Breast epithelium (tissue), 4 donors: ENCODE results near the gene NUP153. TPM values are rescaled to one million over a fixed set of nuclear protein-coding genes. Genes with fewer than 3 reads are reported as not detected.

Experiments
- DNase-seq, 2 donors: peaks; one replicate each; pipeline ENCODE4 v3.0.0-alpha.2; 2019; ENCODE audit warnings: low spot score in 2 of 2
- H3K27ac ChIP-seq, 2 donors: fragments of 200-600 bp; sonication (generic) in 1 of 2; one replicate each; pipeline ENCODE4 v1.5.1; 2016 to 2019; ENCODE audit warnings: mild to moderate bottlenecking in 1 of 2
- H3K27me3 ChIP-seq, 2 donors: fragments of 200-600 bp; sonication (generic) in 1 of 2; one replicate each; pipeline versions ENCODE4 v1.5.1 to v1.6.0; 2017 to 2019; ENCODE audit warnings: control low read depth in 1 of 2, mild to moderate bottlenecking in 1 of 2
- H3K36me3 ChIP-seq: fragments of 200-600 bp; one replicate; pipeline ENCODE4 v1.5.1; 2019
- H3K4me1 ChIP-seq, 2 donors: fragments of 200-600 bp; sonication (generic); one replicate each; pipeline ENCODE4 v1.5.1; 2016 to 2019; ENCODE audit warnings: control low read depth in 1 of 2
- H3K4me3 ChIP-seq, 3 donors: fragments of 200-600 bp; sonication (generic); 1 replicate in 2 of 3; 2 replicates in 1 of 3; pipeline ENCODE4 v1.5.1; 2016 to 2019; ENCODE audit warnings: mild to moderate bottlenecking in 3 of 3, moderate library complexity in 2 of 3
- H3K9me3 ChIP-seq, 2 donors: fragments of 200-600 bp; sonication (generic) in 1 of 2; one replicate each; pipeline ENCODE4 v1.5.1; 2016 to 2019; ENCODE audit warnings: control low read depth in 1 of 2
- CTCF ChIP-seq, 3 donors: fragments of 450-650 bp; IDR thresholded peaks; one replicate each; pipeline ENCODE4 v1.5.1; 2016 to 2017; ENCODE audit warnings: antibody characterized with exemption in 3 of 3, mild to moderate bottlenecking in 3 of 3, moderate library complexity in 3 of 3
- POLR2A ChIP-seq: fragments of 450-650 bp; IDR thresholded peaks from one replicate; pipeline ENCODE4 v1.6.1; 2016; ENCODE audit warnings: antibody characterized with exemption, mild to moderate bottlenecking, moderate library complexity
- POLR2AphosphoS5 ChIP-seq, 3 donors: sonication (generic); formaldehyde crosslinking; IDR thresholded peaks; one replicate each; pipeline ENCODE4 v1.6.1; 2017; ENCODE audit warnings: antibody characterized with exemption in 3 of 3
- intact Hi-C: fragments of 100-400 bp; cut with DNase I; formaldehyde crosslinking; loops from one replicate; pipeline ENCODE4 v1.15.1; 2023; ENCODE audit warnings: low total_unique reads
- total RNA-seq, 3 donors: library from RNA; depleted of rRNA; stranded (reverse); fragments of >200 nt; gene quantifications; one replicate each; pipeline ENCODE4 v1.1.0, GENCODE V29; 2016

NUP153 gene
- total RNA-seq, 3 donors from 2014 or later, result 34.1 to 61.2 (median 38.3) TPM

- DNase-seq, result no peak
- TF ChIP-seq POLR2A, result no peak
- Histone ChIP-seq H3K27ac (no peak overlapping the region), H3K4me1 (no peaks in the 10 kb centered on the region), H3K4me3 (no peak overlapping the region), H3K9me3 (no peaks in the 10 kb centered on the region), H3K36me3 (no peaks in the 10 kb centered on the region), H3K27me3 (no peaks in the 10 kb centered on the region)
- intact Hi-C loops, result no loop called here
Observed at GRCh38 chr6:17684134-17684533, 22.6 kb downstream of the NUP153 start.

- no peak overlapping the region for H3K27ac ChIP-seq
- no peaks in the 10 kb centered on the region for H3K4me1 ChIP-seq
- intact Hi-C loops, result no loop called here
- H3K4me3 ChIP-seq, result no peak overlapping the region
- no peaks in the 10 kb centered on the region for H3K9me3 ChIP-seq
- H3K36me3 ChIP-seq, result no peaks in the 10 kb centered on the region
- no peak for DNase-seq
- no peaks in the 10 kb centered on the region for H3K27me3 ChIP-seq
- TF ChIP-seq POLR2A (no peak), POLR2AphosphoS5 (IDR thresholded peaks at IDR 0.05) (no peak), CTCF (IDR thresholded peaks at IDR 0.05) (no peak)
Observed at GRCh38 chr6:17683428-17683827, 23.3 kb downstream of the NUP153 start.

- Histone ChIP-seq H3K27me3 (no peaks in the 10 kb centered on the region), H3K36me3 (no peaks in the 10 kb centered on the region), H3K9me3 (no peaks in the 10 kb centered on the region), H3K4me3 (no peak overlapping the region), H3K4me1 (no peaks in the 10 kb centered on the region), H3K27ac (no peak overlapping the region)
- DNase-seq, result no peak
- TF ChIP-seq POLR2AphosphoS5 (IDR thresholded peaks at IDR 0.05) (no peak), POLR2A (no peak)
- intact Hi-C loops, result no loop called here
Observed at GRCh38 chr6:17679726-17680125, 27.0 kb downstream of the NUP153 start.

- Histone ChIP-seq H3K9me3 (no peaks in the 10 kb centered on the region), H3K27ac (no peak overlapping the region), H3K36me3 (no peaks in the 10 kb centered on the region), H3K4me3 (no peak overlapping the region), H3K27me3 (no peaks in the 10 kb centered on the region), H3K4me1 (no peaks in the 10 kb centered on the region)
- intact Hi-C loops, result no loop called here
- no peak for TF ChIP-seq CTCF (IDR thresholded peaks at IDR 0.05)
- no peak for TF ChIP-seq POLR2A
- TF ChIP-seq POLR2AphosphoS5 (IDR thresholded peaks at IDR 0.05), result no peak
- DNase-seq, result no peak
Observed at GRCh38 chr6:17677602-17678001, 29.1 kb downstream of the NUP153 start.

- intact Hi-C loops, result no loop called here
- Histone ChIP-seq H3K9me3 (no peaks in the 10 kb centered on the region), H3K27me3 (no peaks in the 10 kb centered on the region), H3K4me1 (no peaks in the 10 kb centered on the region), H3K36me3 (no peaks in the 10 kb centered on the region), H3K27ac (no peak overlapping the region), H3K4me3 (no peak overlapping the region)
- no peak for TF ChIP-seq POLR2A
- no peak for TF ChIP-seq CTCF (IDR thresholded peaks at IDR 0.05)
- TF ChIP-seq POLR2AphosphoS5 (IDR thresholded peaks at IDR 0.05), result no peak
- DNase-seq, result no peak
Observed at GRCh38 chr6:17673543-17674254, 33.0 kb downstream of the NUP153 start.

- Histone ChIP-seq H3K36me3 (no peaks in the 10 kb centered on the region), H3K27ac (no peak overlapping the region), H3K9me3 (no peaks in the 10 kb centered on the region), H3K4me3 (no peak overlapping the region), H3K4me1 (no peaks in the 10 kb centered on the region), H3K27me3 (no peaks in the 10 kb centered on the region)
- TF ChIP-seq CTCF (IDR thresholded peaks at IDR 0.05) (no peak), POLR2AphosphoS5 (IDR thresholded peaks at IDR 0.05) (no peak), POLR2A (no peak)
- no peak for DNase-seq
- intact Hi-C loops, result no loop called here
Observed at GRCh38 chr6:17672064-17672718, 34.5 kb downstream of the NUP153 start.
